HCT116 (cell line): ENCODE measurements around the gene SLC25A3. TPM values are rescaled to one million over a fixed set of nuclear protein-coding genes. Genes with fewer than 3 reads are reported as not detected.

Source experiments
- ATAC-seq: fragments of 200-7000 bp; cut with Tn5 transposase; 2 replicates; pipeline ENCODE4 v1.9.1; 2020; ENCODE audit warnings: mild to moderate bottlenecking, moderate library complexity
- BruUV-seq: library from RNA; stranded (reverse); fragments of 400-500 nt; replicated peaks from 2 replicates; lab custom pipeline; 2021; lab: Mats Ljungman, UMichigan
- CTCF ChIA-PET: fragments of 300-600 bp; sonication (Branson Sonifier 250); formaldehyde crosslinking; loops from one replicate; lab custom pipeline; 2021; ENCODE audit warnings: antibody characterized with exemption; lab: Charles Lee
- POLR2A ChIA-PET: fragments of 300-600, 350-600 bp; sonication (Branson Sonifier 250); formaldehyde crosslinking; loops from one replicate; lab custom pipeline; 2021; ENCODE audit warnings: antibody characterized with exemption; lab: Charles Lee
- RAD21 ChIA-PET, 2 experiments: fragments of 300-600 bp; sonication (Branson Sonifier 250); formaldehyde crosslinking; loops; one replicate each; lab custom pipeline; 2023; ENCODE audit warnings: low total read pairs in 2 of 2; ENCODE audit not compliant: uncharacterized antibody in 2 of 2, unreplicated experiment in 2 of 2, low non-redundant PET in 1 of 2; lab: Charles Lee
- DNase-seq: peaks from one replicate; pipeline ENCODE4 v3.0.0-alpha.2; 2010; ENCODE audit warnings: low read depth, low spot score
- H2AFZ ChIP-seq: fragments of 200-600 bp; shearing (Covaris generic), sonication (generic); 2 replicates; pipeline ENCODE4 v1.6.1; 2017; ENCODE audit warnings: low read depth, mixed run types, mixed read lengths, antibody characterized with exemption, low read length; ENCODE audit not compliant: poor library complexity, severe bottlenecking
- H3K27ac ChIP-seq: 2 replicates; pipeline ENCODE4 v1.5.1; 2012; ENCODE audit warnings: low read depth, low read length
- H3K27me3 ChIP-seq: fragments of 200-600 bp; sonication (generic); 2 replicates; pipeline ENCODE4 v1.6.1; 2016; ENCODE audit warnings: mixed run types, low read length, mixed read lengths; ENCODE audit not compliant: insufficient read depth
- H3K36me3 ChIP-seq, 2 experiments: fragments of 200-500 bp in 1 of 2; fragments of 200-600 bp in 1 of 2; sonication (Bioruptor generic) in 1 of 2; sonication (generic) in 1 of 2; 2 replicates each; pipeline versions ENCODE4 v1.5.1 to v1.6.1; 2014 to 2016; ENCODE audit warnings: low read length in 2 of 2, inconsistent platforms in 1 of 2, mixed read lengths in 1 of 2, mixed run types in 1 of 2; ENCODE audit not compliant: insufficient read depth in 2 of 2, control insufficient read depth in 1 of 2
- H3K4me1 ChIP-seq, 2 experiments: fragments of 200-600 bp in 1 of 2; sonication (generic) in 1 of 2; 2 replicates each; pipeline versions ENCODE4 v1.5.1 to v1.6.1; 2012 to 2017; ENCODE audit warnings: low read length in 2 of 2, inconsistent platforms in 1 of 2, mild to moderate bottlenecking in 1 of 2, mixed read lengths in 1 of 2, mixed run types in 1 of 2, moderate library complexity in 1 of 2; ENCODE audit not compliant: insufficient read depth in 2 of 2, control insufficient read depth in 1 of 2
- H3K4me2 ChIP-seq: fragments of 200-600 bp; sonication (generic); 2 replicates; pipeline ENCODE4 v1.6.1; 2017; ENCODE audit warnings: mixed run types, low read length, mixed read lengths
- H3K4me3 ChIP-seq, 2 experiments: fragments of 200-600 bp in 1 of 2; sonication (generic) in 1 of 2; replicated peaks in 1 of 2; 2 replicates each; pipeline ENCODE4 v1.5.1; 2011 to 2016; ENCODE audit warnings: low read length in 2 of 2, control low read depth in 1 of 2, low read depth in 1 of 2, mild to moderate bottlenecking in 1 of 2, mixed read lengths in 1 of 2, mixed run types in 1 of 2
- H3K79me2 ChIP-seq: fragments of 200-600 bp; sonication (generic); 2 replicates; pipeline ENCODE4 v1.6.1; 2017; ENCODE audit warnings: mild to moderate bottlenecking, mixed run types, low read length, moderate library complexity, mixed read lengths; ENCODE audit not compliant: insufficient read depth
- H3K9ac ChIP-seq: fragments of 200-600 bp; sonication (generic); 2 replicates; pipeline ENCODE4 v1.6.1; 2016; ENCODE audit warnings: low read length, mixed read lengths
- H3K9me2 ChIP-seq: fragments of 200-600 bp; sonication (generic), shearing (Covaris generic); 2 replicates; pipeline ENCODE4 v1.6.1; 2017; ENCODE audit warnings: mixed run types, mild to moderate bottlenecking, moderate library complexity; ENCODE audit not compliant: insufficient read depth
- H3K9me3 ChIP-seq, 2 experiments: fragments of 200-500 bp in 1 of 2; fragments of 200-600 bp in 1 of 2; sonication (Bioruptor generic) in 1 of 2; sonication (generic) in 1 of 2; 2 replicates each; pipeline ENCODE4 v1.6.1; 2014 to 2017; ENCODE audit warnings: low read length in 2 of 2, mixed read lengths in 2 of 2, inconsistent platforms in 1 of 2, low read depth in 1 of 2, mild to moderate bottlenecking in 1 of 2, mixed run types in 1 of 2, moderate library complexity in 1 of 2; ENCODE audit not compliant: control insufficient read depth in 1 of 2, insufficient read depth in 1 of 2
- H4K20me1 ChIP-seq: fragments of 200-600 bp; sonication (generic), shearing (Covaris generic); 2 replicates; pipeline ENCODE4 v1.6.1; 2017; ENCODE audit warnings: mixed run types, mild to moderate bottlenecking, moderate library complexity; ENCODE audit not compliant: insufficient read depth
- EZH2phosphoT487 ChIP-seq: fragments of 200-600 bp; IDR thresholded peaks from 2 replicates; pipeline ENCODE4 v1.6.1; 2018; ENCODE audit warnings: antibody characterized with exemption, borderline replicate concordance
- POLR2A ChIP-seq: IDR thresholded peaks from 2 replicates; pipeline ENCODE4 v1.7.0; 2011; ENCODE audit warnings: borderline replicate concordance; ENCODE audit not compliant: insufficient read depth, insufficient read length; ENCODE audit errors: extremely low read depth
- SIN3A ChIP-seq: IDR thresholded peaks from 2 replicates; pipeline ENCODE4 v1.6.1; 2012; ENCODE audit warnings: low read depth
- SRF ChIP-seq: IDR thresholded peaks from 2 replicates; pipeline ENCODE4 v1.6.1; 2012; ENCODE audit warnings: low read depth
- YY1 ChIP-seq: IDR thresholded peaks from 2 replicates; pipeline ENCODE4 v1.6.1; 2011; ENCODE audit warnings: low read length, low read depth, moderate library complexity, mild to moderate bottlenecking; ENCODE audit not compliant: insufficient replicate concordance; ENCODE audit errors: extremely low read depth
- ZNF274 ChIP-seq: fragments of 200-500 bp; sonication (Bioruptor generic); IDR thresholded peaks from 2 replicates; pipeline ENCODE4 v1.6.1; 2014; ENCODE audit warnings: mild to moderate bottlenecking, low read depth, low read length, inconsistent platforms
- intact Hi-C: fragments of 100-400 bp; cut with micrococcal nuclease; formaldehyde crosslinking; loops from 2 replicates; pipeline ENCODE4 v1.10.0; 2022
- total RNA-seq: library from RNA; stranded (reverse); gene quantifications from one replicate; pipeline ENCODE4 v1.2.1, GENCODE V29; 2021; ENCODE audit not compliant: unreplicated experiment
- TF ChIP-seq, protein P1 (sequence below): IDR thresholded peaks from 2 replicates; pipeline ENCODE4 v1.6.1; 2012; ENCODE audit warnings: low read depth

The SLC25A3 gene
- total RNA-seq, 1 experiment from 2014 or later, result 927 TPM

DNA sequence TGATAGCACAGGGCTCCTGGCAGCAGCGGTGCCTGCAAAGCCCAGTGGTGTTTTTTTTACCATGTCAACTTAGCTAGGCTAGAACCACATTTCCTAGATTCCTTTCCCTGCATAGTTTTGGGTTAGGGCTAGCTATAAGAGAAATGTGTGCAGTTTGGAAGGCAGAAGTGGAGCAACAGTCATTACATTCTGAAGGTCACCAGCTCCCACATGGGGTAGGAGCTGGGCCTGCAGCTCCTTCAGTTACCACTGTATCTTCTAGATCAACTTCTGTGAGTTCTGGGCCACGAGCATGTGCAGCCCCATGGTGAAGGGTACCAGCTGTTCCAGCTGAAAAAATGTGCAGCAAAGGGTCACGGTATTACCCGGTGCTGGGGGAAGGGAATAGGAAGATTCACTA lies 2.3 kb upstream of the SLC25A3 start (continued):
- TF ChIP-seq, protein P1, sequence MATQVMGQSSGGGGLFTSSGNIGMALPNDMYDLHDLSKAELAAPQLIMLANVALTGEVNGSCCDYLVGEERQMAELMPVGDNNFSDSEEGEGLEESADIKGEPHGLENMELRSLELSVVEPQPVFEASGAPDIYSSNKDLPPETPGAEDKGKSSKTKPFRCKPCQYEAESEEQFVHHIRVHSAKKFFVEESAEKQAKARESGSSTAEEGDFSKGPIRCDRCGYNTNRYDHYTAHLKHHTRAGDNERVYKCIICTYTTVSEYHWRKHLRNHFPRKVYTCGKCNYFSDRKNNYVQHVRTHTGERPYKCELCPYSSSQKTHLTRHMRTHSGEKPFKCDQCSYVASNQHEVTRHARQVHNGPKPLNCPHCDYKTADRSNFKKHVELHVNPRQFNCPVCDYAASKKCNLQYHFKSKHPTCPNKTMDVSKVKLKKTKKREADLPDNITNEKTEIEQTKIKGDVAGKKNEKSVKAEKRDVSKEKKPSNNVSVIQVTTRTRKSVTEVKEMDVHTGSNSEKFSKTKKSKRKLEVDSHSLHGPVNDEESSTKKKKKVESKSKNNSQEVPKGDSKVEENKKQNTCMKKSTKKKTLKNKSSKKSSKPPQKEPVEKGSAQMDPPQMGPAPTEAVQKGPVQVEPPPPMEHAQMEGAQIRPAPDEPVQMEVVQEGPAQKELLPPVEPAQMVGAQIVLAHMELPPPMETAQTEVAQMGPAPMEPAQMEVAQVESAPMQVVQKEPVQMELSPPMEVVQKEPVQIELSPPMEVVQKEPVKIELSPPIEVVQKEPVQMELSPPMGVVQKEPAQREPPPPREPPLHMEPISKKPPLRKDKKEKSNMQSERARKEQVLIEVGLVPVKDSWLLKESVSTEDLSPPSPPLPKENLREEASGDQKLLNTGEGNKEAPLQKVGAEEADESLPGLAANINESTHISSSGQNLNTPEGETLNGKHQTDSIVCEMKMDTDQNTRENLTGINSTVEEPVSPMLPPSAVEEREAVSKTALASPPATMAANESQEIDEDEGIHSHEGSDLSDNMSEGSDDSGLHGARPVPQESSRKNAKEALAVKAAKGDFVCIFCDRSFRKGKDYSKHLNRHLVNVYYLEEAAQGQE, result no peak
- no peak for TF ChIP-seq SRF
- TF ChIP-seq POLR2A, result no peak
- TF ChIP-seq YY1, result no peak
- TF ChIP-seq EZH2phosphoT487, result no peak
- TF ChIP-seq, all 23 proteins: peak for 0

DNA sequence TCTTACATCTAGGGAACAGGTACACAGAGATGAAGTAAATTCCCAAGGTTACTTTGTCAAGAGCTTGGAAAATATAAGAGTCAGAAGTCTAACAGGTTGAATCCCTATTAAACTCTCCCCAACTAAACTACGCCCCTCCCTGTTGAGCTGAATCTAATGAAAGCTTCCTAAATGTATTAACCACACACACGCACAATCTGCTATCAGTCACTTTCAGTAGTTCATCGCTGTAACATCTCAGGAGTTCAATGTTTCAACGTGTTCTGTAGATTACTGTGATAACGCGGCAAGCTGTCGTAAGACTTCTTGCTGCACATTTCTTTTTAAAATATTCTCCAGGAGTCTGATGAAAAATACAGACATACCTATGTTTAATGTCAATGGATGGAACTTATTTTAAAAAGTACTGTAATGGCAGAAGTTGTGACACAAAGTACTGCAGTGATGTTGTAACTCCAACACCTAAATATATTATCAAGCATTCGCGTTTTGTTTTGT lies 612 bp upstream of the SLC25A3 start:
- intact Hi-C loops, result loop anchor here (2.0 to 5.0 kb wide), 2 partner anchors 52 to 91 kb away; partner anchors contain the start of genes APAF1 and IKBIP
- Histone ChIP-seq H3K27ac (peak overlapping the region; percentile 48), H3K79me2 (peaks cover 44% of the 10 kb centered on the region), H2AFZ (peak overlapping the region; percentile 1), H3K9ac (peak overlapping the region; percentile 100), H3K9me3 (no peaks in the 10 kb centered on the region), H3K4me3 (peak overlapping the region; percentile 44 to 99), H3K4me2 (peak overlapping the region; percentile 92), H3K9me2 (no peaks in the 10 kb centered on the region), H3K27me3 (no peaks in the 10 kb centered on the region), H4K20me1 (peaks cover 21% of the 10 kb centered on the region), H3K36me3 (peaks cover 27 to 40% of the 10 kb centered on the region in 2 experiments), H3K4me1 (peaks cover 15 to 26% of the 10 kb centered on the region in 2 experiments)
- TF ChIP-seq ZNF274 (no peak), SIN3A (peak; percentile 7; the same call in 1 of the 2 replicates)
- DNase-seq (no peak), ATAC-seq (no peak)
- ChIA-PET RAD21 (interaction anchor here (0.7 to 1.0 kb wide), 3 partner anchors 26 to 406 kb away, joined by 3 to 4 read pairs (median 3); partner anchors contain the start of gene IKBIP (in 1 of the 2)), POLR2A (interaction anchor here (0.6 to 1.4 kb wide), 10 partner anchors 8 to 177 kb away, joined by 3 to 6 read pairs (median 4); no protein-coding TSS in a partner anchor), CTCF (interaction anchor here (1.0 to 3.4 kb wide), 3 partner anchors 18 to 26 kb away, joined by 3 to 18 read pairs (median 15); no protein-coding TSS in a partner anchor)
- TSS peak; percentile 100 for BruUV-seq
